Fibroblast of lung (primary cell): Measurements from ENCODE around the gene C1orf226. TPM values are rescaled to one million over a fixed set of nuclear protein-coding genes. Genes with fewer than 3 reads are reported as not detected.

Source experiments
- DNase-seq, 2 donors: peaks; one replicate each; pipeline versions ENCODE4 v3.0.0 to v3.0.0-alpha.2; 2010; ENCODE audit warnings: low read depth in 2 of 2
- H2AFZ ChIP-seq: 2 replicates; pipeline ENCODE4 v1.5.1; 2012; ENCODE audit warnings: low read length, control low read depth, inconsistent platforms
- H3K27ac ChIP-seq: 2 replicates; pipeline ENCODE4 v1.5.1; 2011; ENCODE audit warnings: low read length, control low read depth; ENCODE audit not compliant: insufficient read depth
- H3K27me3 ChIP-seq: 2 replicates; pipeline ENCODE4 v1.5.1; 2011; ENCODE audit warnings: mild to moderate bottlenecking, low read length; ENCODE audit not compliant: control insufficient read depth, insufficient read depth
- H3K36me3 ChIP-seq: 2 replicates; pipeline ENCODE4 v1.5.1; 2011; ENCODE audit warnings: low read length; ENCODE audit not compliant: control insufficient read depth, insufficient read depth
- H3K4me1 ChIP-seq: 2 replicates; pipeline ENCODE4 v1.5.1; 2011; ENCODE audit warnings: low read length; ENCODE audit not compliant: control insufficient read depth, insufficient read depth; ENCODE audit errors: extremely low read depth
- H3K4me2 ChIP-seq: 2 replicates; pipeline ENCODE4 v1.5.1; 2011; ENCODE audit warnings: low read length, control low read depth; ENCODE audit not compliant: insufficient read depth; ENCODE audit errors: extremely low read depth
- H3K4me3 ChIP-seq, 4 experiments: fragments of 200-600 bp in 1 of 4; sonication (generic) in 1 of 4; replicated peaks in 1 of 4; 2 replicates each; pipeline ENCODE4 v1.5.1; 2011 to 2016; ENCODE audit warnings: low read length in 4 of 4, low read depth in 3 of 4, mild to moderate bottlenecking in 3 of 4, control low read depth in 2 of 4, inconsistent platforms in 1 of 4, mixed read lengths in 1 of 4; ENCODE audit not compliant: insufficient read depth in 1 of 4; ENCODE audit errors: control extremely low read depth in 1 of 4
- H3K79me2 ChIP-seq: 2 replicates; pipeline ENCODE4 v1.5.1; 2012; ENCODE audit warnings: mild to moderate bottlenecking, low read length, inconsistent platforms; ENCODE audit not compliant: control insufficient read depth, insufficient read depth
- H3K9ac ChIP-seq: 2 replicates; pipeline ENCODE4 v1.5.1; 2011; ENCODE audit warnings: mild to moderate bottlenecking, low read length, control low read depth; ENCODE audit not compliant: insufficient read depth
- H3K9me3 ChIP-seq: 2 replicates; pipeline ENCODE4 v1.5.1; 2012; ENCODE audit warnings: low read depth, low read length; ENCODE audit not compliant: control insufficient read depth, insufficient read depth
- H4K20me1 ChIP-seq: 2 replicates; pipeline ENCODE4 v1.5.1; 2011; ENCODE audit warnings: low read length; ENCODE audit not compliant: control insufficient read depth, insufficient read depth; ENCODE audit errors: extremely low read depth
- EZH2 ChIP-seq: IDR thresholded peaks from 2 replicates; pipeline ENCODE4 v1.5.1; 2012; ENCODE audit warnings: low read length, control low read depth, mild to moderate bottlenecking; ENCODE audit errors: missing control alignments
- polyA plus RNA-seq, 2 donors: library from polyadenylated mRNA; depleted of rRNA in 1 of 2; stranded (reverse) in 1 of 2; unstranded in 1 of 2; fragments of >200 nt; gene quantifications; 2 replicates each; pipeline ENCODE4 v1.2.1, GENCODE V29; 2011 to 2012; ENCODE audit warnings: missing spikeins in 1 of 2
- total RNA-seq: library from RNA; depleted of rRNA; stranded (reverse); fragments of >200 nt; gene quantifications from 2 replicates; pipeline ENCODE4 v1.2.1, GENCODE V29; 2014
- TF ChIP-seq, protein P1 (sequence below), 2 donors: IDR thresholded peaks in 1 of 2; conservative IDR thresholded peaks in 1 of 2; 1 replicate in 1 of 2; 2 replicates in 1 of 2; pipeline ENCODE4 v1.5.1; 2011 to 2012; ENCODE audit warnings: low read length in 2 of 2, control low read depth in 1 of 2, inconsistent platforms in 1 of 2, low read depth in 1 of 2, mild to moderate bottlenecking in 1 of 2

The C1orf226 gene
- total and polyA plus RNA-seq, 2 donors (not counting 1 experiment from before 2014, with no cell fraction given), result 0.10 to 0.33 TPM

GRCh38 chr1:162396201-162396906 lies 14.8 kb downstream of the C1orf226 start:
- DNase-seq, result no peak
- no peaks in the 10 kb centered on the region for H3K4me1 ChIP-seq
- no peaks in the 10 kb centered on the region for H3K79me2 ChIP-seq
- H4K20me1 ChIP-seq, result no peaks in the 10 kb centered on the region
- H2AFZ ChIP-seq, result no peak overlapping the region
- peaks cover 21% of the 10 kb centered on the region for H3K27me3 ChIP-seq
- TF ChIP-seq, protein P1, sequence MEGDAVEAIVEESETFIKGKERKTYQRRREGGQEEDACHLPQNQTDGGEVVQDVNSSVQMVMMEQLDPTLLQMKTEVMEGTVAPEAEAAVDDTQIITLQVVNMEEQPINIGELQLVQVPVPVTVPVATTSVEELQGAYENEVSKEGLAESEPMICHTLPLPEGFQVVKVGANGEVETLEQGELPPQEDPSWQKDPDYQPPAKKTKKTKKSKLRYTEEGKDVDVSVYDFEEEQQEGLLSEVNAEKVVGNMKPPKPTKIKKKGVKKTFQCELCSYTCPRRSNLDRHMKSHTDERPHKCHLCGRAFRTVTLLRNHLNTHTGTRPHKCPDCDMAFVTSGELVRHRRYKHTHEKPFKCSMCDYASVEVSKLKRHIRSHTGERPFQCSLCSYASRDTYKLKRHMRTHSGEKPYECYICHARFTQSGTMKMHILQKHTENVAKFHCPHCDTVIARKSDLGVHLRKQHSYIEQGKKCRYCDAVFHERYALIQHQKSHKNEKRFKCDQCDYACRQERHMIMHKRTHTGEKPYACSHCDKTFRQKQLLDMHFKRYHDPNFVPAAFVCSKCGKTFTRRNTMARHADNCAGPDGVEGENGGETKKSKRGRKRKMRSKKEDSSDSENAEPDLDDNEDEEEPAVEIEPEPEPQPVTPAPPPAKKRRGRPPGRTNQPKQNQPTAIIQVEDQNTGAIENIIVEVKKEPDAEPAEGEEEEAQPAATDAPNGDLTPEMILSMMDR (conservative IDR thresholded peaks at IDR 0.05 in 1 of 2, IDR thresholded peaks at IDR 0.05 in 1 of 2; ENCODE audit: low read depth in 1 of 2, low read length in 2 of 2), result no peak
- no peak for TF ChIP-seq EZH2
- H3K9ac ChIP-seq, result no peak overlapping the region
- H3K4me2 ChIP-seq, result no peak overlapping the region
- no peak overlapping the region for H3K27ac ChIP-seq
- no peaks in the 10 kb centered on the region for H3K36me3 ChIP-seq
- no peak overlapping the region for H3K4me3 ChIP-seq
- H3K9me3 ChIP-seq, result no peaks in the 10 kb centered on the region

DNA sequence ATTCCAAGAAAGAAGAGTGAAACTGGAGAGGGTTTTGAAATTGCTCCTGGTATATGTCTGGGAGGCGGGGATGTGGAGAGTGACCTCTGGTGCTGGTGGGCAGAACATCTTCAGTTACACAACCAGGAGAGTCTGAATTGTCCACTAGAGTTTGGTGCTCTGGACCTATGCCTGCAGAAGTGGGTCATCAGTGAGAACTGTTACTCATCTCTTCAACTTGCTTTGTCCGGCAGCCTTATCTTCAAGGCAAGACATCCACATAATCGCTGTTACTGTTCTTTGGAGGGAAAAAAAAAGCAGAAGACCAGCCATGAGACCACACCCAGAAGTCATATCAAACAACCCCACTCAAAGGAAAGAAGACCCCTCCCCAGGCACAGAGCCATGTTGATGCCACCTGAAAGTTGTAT lies 15.5 kb downstream of the C1orf226 start:
- peaks cover 21% of the 10 kb centered on the region for H3K27me3 ChIP-seq
- no peak for DNase-seq
- TF ChIP-seq EZH2, result no peak
- TF ChIP-seq, protein P1 (conservative IDR thresholded peaks at IDR 0.05 in 1 of 2, IDR thresholded peaks at IDR 0.05 in 1 of 2; ENCODE audit: low read depth in 1 of 2, low read length in 2 of 2), result no peak

DNA sequence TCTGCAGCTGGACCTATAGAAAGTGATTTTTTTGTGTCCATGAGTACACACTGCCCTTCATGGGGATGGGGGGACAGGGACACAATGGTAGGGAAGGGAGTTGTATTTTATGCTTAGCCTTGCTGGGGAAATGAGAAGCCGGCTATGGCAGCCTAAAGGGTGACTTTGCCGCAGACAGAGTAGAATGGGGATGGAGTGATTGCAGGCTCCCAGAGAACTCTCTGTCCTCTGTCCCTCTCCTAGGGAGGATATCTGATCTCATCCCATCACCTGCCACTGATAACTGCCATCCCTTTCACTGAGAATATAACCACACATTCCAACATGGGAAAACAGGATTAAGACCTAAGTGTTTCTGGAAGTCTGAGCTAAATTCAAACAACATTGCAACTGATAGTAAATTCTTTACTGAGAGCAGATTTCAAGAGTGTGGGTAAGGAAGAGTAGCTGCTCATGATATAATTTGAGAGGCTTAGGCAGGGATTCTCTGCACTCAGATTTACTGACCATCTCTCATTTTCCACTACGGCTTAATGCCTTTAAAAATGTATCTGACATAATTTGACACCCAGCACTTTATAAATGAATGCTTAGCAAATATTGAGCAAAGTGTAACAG lies 16.5 kb downstream of the C1orf226 start:
- H2AFZ ChIP-seq, result no peak overlapping the region
- no peak overlapping the region for H3K4me2 ChIP-seq
- H3K9me3 ChIP-seq, result no peaks in the 10 kb centered on the region
- no peak overlapping the region for H3K4me3 ChIP-seq
- H3K27ac ChIP-seq, result no peak overlapping the region
- TF ChIP-seq EZH2, result no peak
- TF ChIP-seq, protein P1 (conservative IDR thresholded peaks at IDR 0.05 in 1 of 2, IDR thresholded peaks at IDR 0.05 in 1 of 2; ENCODE audit: low read depth in 1 of 2, low read length in 2 of 2), result no peak
- H3K79me2 ChIP-seq, result no peaks in the 10 kb centered on the region
- peaks cover 21% of the 10 kb centered on the region for H3K27me3 ChIP-seq
- no peaks in the 10 kb centered on the region for H3K4me1 ChIP-seq
- H4K20me1 ChIP-seq, result no peaks in the 10 kb centered on the region
- H3K9ac ChIP-seq, result no peak overlapping the region
- no peak for DNase-seq
- no peaks in the 10 kb centered on the region for H3K36me3 ChIP-seq

More for the DNA sequence above, 15.5 kb downstream of the C1orf226 start:
- Histone ChIP-seq H2AFZ (no peak overlapping the region), H3K9ac (no peak overlapping the region), H3K4me1 (no peaks in the 10 kb centered on the region), H3K36me3 (no peaks in the 10 kb centered on the region), H3K79me2 (no peaks in the 10 kb centered on the region), H4K20me1 (no peaks in the 10 kb centered on the region), H3K9me3 (no peaks in the 10 kb centered on the region), H3K27ac (no peak overlapping the region), H3K4me2 (no peak overlapping the region), H3K4me3 (no peak overlapping the region)
